Subcutaneous abdominal adipose tissue (tissue), 5 donors: ENCODE results near the gene ADGRF1.
"Not testable (repeated sequence)": the region's sequence is repeated elsewhere in the genome, so short reads cannot be mapped to it uniquely, and the experiment has no call there.

Source experiments
- H3K27ac ChIP-seq: one replicate; pipeline ENCODE4 v1.7.0; 2013; ENCODE audit warnings: low read depth, mild to moderate bottlenecking, inconsistent platforms, low read length, moderate library complexity
- H3K27me3 ChIP-seq, 5 donors: one replicate each; pipeline ENCODE4 v1.7.0; 2013; ENCODE audit warnings: low read length in 5 of 5, inconsistent platforms in 1 of 5; ENCODE audit not compliant: control insufficient read depth in 5 of 5, insufficient read depth in 4 of 5
- H3K36me3 ChIP-seq, 5 donors: one replicate each; pipeline ENCODE4 v1.7.0; 2013; ENCODE audit warnings: low read length in 5 of 5; ENCODE audit not compliant: control insufficient read depth in 5 of 5, insufficient read depth in 5 of 5
- H3K4me1 ChIP-seq, 5 donors: one replicate each; pipeline ENCODE4 v1.7.0; 2013; ENCODE audit warnings: low read length in 5 of 5, mild to moderate bottlenecking in 3 of 5, moderate library complexity in 1 of 5; ENCODE audit not compliant: control insufficient read depth in 5 of 5, insufficient read depth in 5 of 5
- H3K4me3 ChIP-seq, 5 donors: one replicate each; pipeline ENCODE4 v1.7.0; 2013; ENCODE audit warnings: low read length in 5 of 5, low read depth in 1 of 5
- H3K9ac ChIP-seq, 5 donors: one replicate each; pipeline ENCODE4 v1.7.0; 2013; ENCODE audit warnings: low read length in 5 of 5, mild to moderate bottlenecking in 4 of 5, moderate library complexity in 3 of 5
- H3K9me3 ChIP-seq, 5 donors: one replicate each; pipeline ENCODE4 v1.7.0; 2013; ENCODE audit warnings: low read length in 5 of 5; ENCODE audit not compliant: control insufficient read depth in 5 of 5
- donor health status: healthy.
- donor health status: healthy.
- donor health status: healthy.
- donor health status: healthy.
- donor health status: healthy.

Gene ADGRF1

DNA sequence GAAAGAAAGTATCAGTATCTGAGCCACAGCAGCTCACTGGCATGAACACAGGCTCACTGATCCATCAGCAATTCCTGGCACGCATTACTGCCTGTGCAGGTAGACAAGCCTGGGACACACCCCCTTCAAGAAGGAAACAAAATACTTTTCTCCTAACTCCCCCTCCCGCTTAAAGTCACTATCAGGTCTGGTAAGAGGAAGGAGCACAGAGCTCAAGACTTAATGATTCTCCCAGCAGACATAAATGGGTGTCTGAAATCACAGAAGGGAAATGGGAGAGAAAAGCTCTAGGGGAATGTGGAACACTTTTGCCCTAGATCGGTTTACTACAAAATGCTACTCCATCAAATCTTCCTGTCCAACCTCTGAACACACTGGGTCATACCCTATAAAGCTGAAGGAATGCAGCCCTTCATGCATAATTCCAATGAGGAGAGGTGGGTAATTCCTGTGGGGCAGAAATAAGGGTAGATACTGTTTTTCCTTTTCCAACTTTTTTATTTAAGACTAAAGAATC, at the start of gene ADGRF1:
Gene ADGRF1, minus strand, starts transcription at position 58 of the 517 bp plus-strand sequence. CDS start 13,271 bp downstream, outside the sequence.
- no peak within 1 kb of the TSS for H3K9ac ChIP-seq
- no peaks in the 10 kb centered on the region for H3K9me3 ChIP-seq
- peaks cover 0 to 16% (median 3%) of the 10 kb centered on the region in 5 donors for H3K4me1 ChIP-seq
- H3K27me3 ChIP-seq: no peaks in the 10 kb centered on the region
- H3K36me3 ChIP-seq: no peaks in the 10 kb centered on the region
- no peak within 1 kb of the TSS for H3K4me3 ChIP-seq
- no peak within 1 kb of the TSS for H3K27ac ChIP-seq

DNA sequence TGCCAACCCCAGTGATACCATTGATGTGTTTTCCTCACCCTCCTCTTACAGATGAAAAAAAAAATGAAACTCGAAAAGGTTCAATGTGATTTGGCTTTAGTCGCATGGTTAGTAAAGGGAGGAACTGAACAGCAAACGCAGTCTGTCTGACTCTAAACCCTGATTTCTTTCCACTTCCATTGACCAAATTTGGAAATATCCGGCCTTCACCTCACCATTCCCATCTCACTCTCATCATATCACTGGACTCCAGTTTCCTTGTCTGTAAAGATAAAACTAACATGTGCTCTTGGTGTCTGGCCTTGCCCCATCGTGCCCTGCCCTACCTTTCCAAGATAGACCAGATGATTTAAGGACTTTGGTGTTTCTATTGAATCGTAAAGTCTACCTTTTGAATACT, 48.7 kb upstream of the ADGRF1 start:
- no peaks in the 10 kb centered on the region for H3K36me3 ChIP-seq
- no peaks in the 10 kb centered on the region for H3K27me3 ChIP-seq
- no peak overlapping the region for H3K27ac ChIP-seq
- no peaks in the 10 kb centered on the region for H3K9me3 ChIP-seq
- H3K4me3 ChIP-seq: no peak overlapping the region
- H3K4me1 ChIP-seq: peaks cover 0 to 7% (median 3%) of the 10 kb centered on the region in 5 donors
- H3K9ac ChIP-seq: no peak overlapping the region

DNA sequence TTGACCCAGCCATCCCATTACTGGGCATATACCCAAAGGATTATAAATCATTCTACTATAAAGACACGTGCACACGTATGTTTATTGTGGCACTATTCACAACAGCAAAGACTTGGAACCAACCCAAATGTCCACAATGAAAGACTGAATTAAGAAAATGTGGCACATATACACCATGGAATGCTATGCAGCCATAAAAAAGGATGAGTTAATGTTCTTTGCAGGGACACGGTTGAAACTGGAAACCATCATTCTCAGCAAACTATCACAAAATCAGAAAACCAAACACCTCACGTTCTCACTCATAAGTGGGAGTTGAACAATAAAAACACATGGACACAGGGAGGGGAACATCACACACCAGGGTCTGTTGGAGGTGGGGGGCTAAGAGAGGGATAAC, 47.3 kb upstream of the ADGRF1 start:
- not testable (repeated sequence) for H3K27me3 ChIP-seq, H3K27ac ChIP-seq, H3K9ac ChIP-seq, H3K4me3 ChIP-seq, H3K36me3 ChIP-seq, H3K9me3 ChIP-seq, H3K4me1 ChIP-seq

DNA sequence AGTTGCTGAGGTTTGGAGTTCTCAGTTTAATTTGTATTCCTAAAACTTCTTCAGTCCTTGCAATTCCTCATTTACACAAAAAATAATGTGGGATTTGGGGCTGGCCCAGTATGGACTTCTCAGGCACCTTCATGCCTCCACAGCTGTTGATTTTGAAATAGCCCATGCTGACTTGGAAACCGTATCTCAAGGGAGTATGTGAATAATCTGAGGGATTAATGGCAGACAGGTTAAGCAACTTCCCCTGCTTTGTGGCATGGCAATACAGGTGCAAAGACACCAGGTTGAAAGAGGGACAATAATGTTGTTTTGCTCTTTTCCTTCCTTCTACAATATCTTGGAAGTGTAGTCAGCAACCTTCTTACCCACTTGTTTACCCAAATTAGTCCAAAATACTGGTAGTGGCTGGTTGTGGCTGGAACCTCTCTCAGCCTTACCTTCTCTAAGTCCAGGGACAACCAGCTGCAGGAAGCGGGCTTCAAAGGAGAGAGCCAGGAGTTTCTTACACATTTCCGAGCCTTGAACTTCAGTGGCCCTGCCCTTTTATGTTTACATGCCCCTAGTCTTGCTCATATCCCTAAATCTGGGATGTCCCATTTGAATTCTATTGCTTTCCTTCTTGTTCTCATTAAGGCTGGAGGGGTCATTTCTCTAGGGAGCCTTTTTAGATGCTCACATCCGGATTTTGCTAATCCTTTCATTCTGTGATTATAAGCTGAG, 44.1 kb upstream of the ADGRF1 start:
- Histone ChIP-seq H3K9ac (no peak overlapping the region), H3K4me3 (no peak overlapping the region)

DNA sequence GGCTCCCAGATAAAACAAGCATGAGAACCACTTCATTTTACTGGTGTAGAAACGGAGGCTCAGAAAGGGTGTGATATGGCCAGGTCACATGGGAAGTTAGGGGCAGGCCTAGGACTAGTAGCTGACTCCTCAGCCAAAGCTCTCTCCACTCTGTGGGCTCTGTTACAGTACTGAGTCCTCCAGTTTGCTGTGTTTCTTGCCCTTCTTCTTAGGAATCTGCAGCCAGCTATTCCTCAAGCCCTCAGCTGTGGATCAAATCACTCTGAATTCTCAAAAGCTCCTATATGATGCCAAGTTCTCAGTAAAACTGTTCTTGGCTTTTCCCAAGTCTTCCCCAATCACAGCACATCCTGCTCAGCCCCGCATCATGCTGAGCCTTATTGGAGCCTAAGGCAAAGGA, 42.5 kb upstream of the ADGRF1 start:
- Histone ChIP-seq H3K4me1 (peaks cover 2 to 15% (median 12%) of the 10 kb centered on the region in 5 donors), H3K9ac (no peak overlapping the region), H3K27ac (no peak overlapping the region), H3K27me3 (peaks cover 0 to 1% (median 0%) of the 10 kb centered on the region in 5 donors), H3K4me3 (no peak overlapping the region), H3K9me3 (no peaks in the 10 kb centered on the region), H3K36me3 (no peaks in the 10 kb centered on the region)

More for the DNA sequence above, 44.1 kb upstream of the ADGRF1 start:
- Histone ChIP-seq H3K9me3 (no peaks in the 10 kb centered on the region), H3K36me3 (no peaks in the 10 kb centered on the region), H3K4me1 (peaks cover 2 to 15% (median 12%) of the 10 kb centered on the region in 5 donors), H3K27ac (no peak overlapping the region), H3K27me3 (no peaks in the 10 kb centered on the region)

DNA sequence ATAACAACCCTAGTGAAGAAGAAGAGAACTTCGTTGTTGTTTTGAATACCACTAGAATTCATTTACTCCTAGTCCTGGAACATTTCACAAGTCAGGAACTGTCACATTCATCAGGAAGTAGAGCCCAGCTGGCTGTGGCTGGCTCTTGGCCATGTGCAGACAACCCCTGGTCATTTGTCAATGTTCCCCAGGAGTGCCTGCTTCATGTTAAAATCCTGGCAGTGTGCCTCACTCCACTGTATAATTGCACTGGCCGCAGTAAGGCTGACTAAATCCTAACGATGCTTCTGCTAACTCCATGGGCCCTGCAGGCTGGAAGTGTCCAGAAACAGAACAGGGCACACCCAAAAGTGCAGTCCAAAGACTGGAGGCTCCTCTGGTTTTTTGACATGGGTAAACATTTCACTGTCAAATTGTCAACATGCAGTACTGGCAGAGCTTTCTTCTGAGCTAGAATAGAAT, 41.5 kb upstream of the ADGRF1 start:
- H3K27ac ChIP-seq: no peak overlapping the region
- no peak overlapping the region for H3K9ac ChIP-seq
- H3K4me3 ChIP-seq: no peak overlapping the region
- peaks cover 0 to 6% (median 0%) of the 10 kb centered on the region in 5 donors for H3K27me3 ChIP-seq
- H3K9me3 ChIP-seq: no peaks in the 10 kb centered on the region
- H3K4me1 ChIP-seq: peaks cover 2 to 15% (median 12%) of the 10 kb centered on the region in 5 donors
- H3K36me3 ChIP-seq: no peaks in the 10 kb centered on the region

DNA sequence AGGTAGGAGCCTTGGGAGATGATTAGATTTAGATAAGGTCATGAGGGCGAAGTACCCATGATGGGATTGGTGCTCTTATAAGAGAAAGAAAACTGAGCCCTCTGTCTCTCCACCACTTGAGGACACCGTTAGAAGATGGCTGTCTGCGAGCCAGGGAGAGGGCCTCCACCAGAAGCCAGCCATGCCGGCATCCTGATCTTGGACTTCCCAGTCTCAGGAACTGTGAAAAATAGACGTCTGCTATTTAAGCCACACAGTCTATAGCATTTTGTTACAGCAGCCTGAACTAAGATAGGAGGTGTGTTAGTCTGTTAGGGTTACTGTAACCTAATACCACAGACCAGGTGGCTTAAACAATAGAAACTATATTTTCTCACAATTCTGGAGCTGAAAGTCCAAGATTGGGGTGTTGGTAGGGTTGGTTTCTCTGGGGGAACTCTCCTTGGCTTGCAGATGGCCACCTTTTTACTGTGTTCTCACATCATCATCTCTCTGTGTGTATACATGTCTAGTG, 38.0 kb upstream of the ADGRF1 start:
- no peaks in the 10 kb centered on the region for H3K36me3 ChIP-seq
- no peaks in the 10 kb centered on the region for H3K9me3 ChIP-seq
- peaks cover 0 to 6% (median 0%) of the 10 kb centered on the region in 5 donors for H3K27me3 ChIP-seq
- H3K4me3 ChIP-seq: no peak overlapping the region
- H3K9ac ChIP-seq: no peak overlapping the region
- H3K4me1 ChIP-seq: peaks cover 2 to 30% (median 15%) of the 10 kb centered on the region in 5 donors
- H3K27ac ChIP-seq: no peak overlapping the region

DNA sequence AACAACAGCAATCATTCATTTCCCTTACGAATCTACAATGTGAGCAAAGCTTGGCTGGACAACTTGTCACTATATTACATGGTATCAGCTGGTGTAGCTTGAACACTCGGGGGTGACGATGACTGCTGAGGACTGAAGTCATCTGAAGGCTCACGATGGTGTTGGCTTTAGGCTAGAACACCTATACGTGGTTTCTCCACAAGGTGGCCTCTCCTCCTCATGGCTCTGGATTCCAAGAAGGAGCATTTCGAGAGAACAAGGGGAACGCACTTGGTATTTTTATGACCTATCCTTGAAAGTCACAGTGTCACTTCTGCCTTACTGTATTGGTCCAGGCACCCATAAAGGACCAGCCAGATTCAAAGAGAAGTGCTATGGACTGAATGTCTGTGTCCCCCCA, 37.5 kb upstream of the ADGRF1 start:
- Histone ChIP-seq H3K27ac (no peak overlapping the region), H3K9ac (no peak overlapping the region), H3K9me3 (no peaks in the 10 kb centered on the region), H3K36me3 (no peaks in the 10 kb centered on the region), H3K27me3 (peaks cover 0 to 6% (median 0%) of the 10 kb centered on the region in 5 donors), H3K4me3 (no peak overlapping the region), H3K4me1 (peaks cover 2 to 30% (median 15%) of the 10 kb centered on the region in 5 donors)

DNA sequence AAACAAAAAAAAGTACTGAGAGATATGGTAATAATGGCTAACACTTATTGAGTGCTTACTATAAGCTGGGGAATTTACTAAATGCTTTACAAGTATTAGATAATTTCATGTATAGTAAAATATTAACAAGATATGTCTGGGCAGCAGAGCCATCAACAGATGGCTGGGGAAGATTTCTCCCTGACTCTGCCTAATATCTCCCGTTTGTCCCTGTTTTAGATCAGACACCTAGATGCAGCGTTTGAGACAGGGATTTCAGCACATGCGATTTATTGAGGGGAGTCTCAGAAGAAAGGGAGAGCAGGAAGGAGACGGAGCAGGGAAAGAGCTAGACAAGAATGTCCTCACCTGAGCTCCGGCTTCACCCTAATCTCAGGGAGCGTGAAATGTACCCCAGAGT, 36.9 kb upstream of the ADGRF1 start:
- Histone ChIP-seq H3K27ac (no peak overlapping the region), H3K9ac (no peak overlapping the region), H3K9me3 (no peaks in the 10 kb centered on the region), H3K36me3 (no peaks in the 10 kb centered on the region), H3K4me3 (no peak overlapping the region), H3K4me1 (peaks cover 2 to 24% (median 12%) of the 10 kb centered on the region in 5 donors), H3K27me3 (peaks cover 0 to 6% (median 0%) of the 10 kb centered on the region in 5 donors)
